K562 (cell line): ENCODE measurements around the gene CHD5. TPM values are rescaled to one million over a fixed set of nuclear protein-coding genes. Genes with fewer than 3 reads are reported as not detected.

ENCODE experiments used
- ATF6 ChIP-seq: sonication (generic); formaldehyde crosslinking; IDR thresholded peaks from 2 replicates; pipeline ENCODE4 v1.4.0; 2020; ENCODE audit warnings: mild to moderate bottlenecking, missing genetic modification reagents
- CEBPB ChIP-seq: fragments of 450-650 bp; IDR thresholded peaks from 2 replicates; pipeline ENCODE4 v1.6.1; 2016; ENCODE audit warnings: missing genetic modification characterization, missing compliant biosample characterization
- DMBX1 ChIP-seq: fragments of 250-450 bp; sonication (Bioruptor Pico); IDR thresholded peaks from 2 replicates; pipeline ENCODE4 v1.8.0; 2022; ENCODE audit warnings: inconsistent platforms, mild to moderate bottlenecking, moderate library complexity, borderline replicate concordance
- E4F1 ChIP-seq: fragments of 250-450 bp; sonication (Bioruptor Pico); IDR thresholded peaks from 2 replicates; pipeline ENCODE4 v1.5.0; 2021; ENCODE audit warnings: mild to moderate bottlenecking, borderline replicate concordance
- ETV1 ChIP-seq: fragments of 450-650 bp; conservative IDR thresholded peaks from 2 replicates; pipeline ENCODE4 v1.6.1; 2016; ENCODE audit warnings: missing genetic modification characterization, control low read depth, low read depth, missing compliant biosample characterization
- FOXK1 ChIP-seq: sonication (generic); formaldehyde crosslinking; IDR thresholded peaks from 2 replicates; pipeline ENCODE4 v1.8.0; 2022; ENCODE audit warnings: missing genetic modification reagents, mild to moderate bottlenecking, borderline replicate concordance
- KDM4B ChIP-seq, 2 experiments: fragments of 450-650 bp in 1 of 2; sonication (generic) in 1 of 2; IDR thresholded peaks; 2 replicates each; pipeline ENCODE4 v1.6.1; 2016 to 2017; ENCODE audit warnings: borderline replicate concordance in 2 of 2, antibody characterized with exemption in 1 of 2, low read depth in 1 of 2, mild to moderate bottlenecking in 1 of 2
- MCM5 ChIP-seq: fragments of 450-650 bp; IDR thresholded peaks from 2 replicates; pipeline ENCODE4 v1.6.1; 2016; ENCODE audit warnings: low read depth
- MTA2 ChIP-seq: fragments of 450-650 bp; IDR thresholded peaks from 2 replicates; pipeline ENCODE4 v1.6.1; 2016; ENCODE audit warnings: low read depth
- PHF8 ChIP-seq: fragments of 200-600 bp; sonication (generic); IDR thresholded peaks from 2 replicates; pipeline ENCODE4 v1.6.1; 2012; ENCODE audit warnings: mixed run types, mild to moderate bottlenecking, inconsistent platforms, low read length, moderate library complexity, borderline replicate concordance
- RBM39 ChIP-seq: fragments of 200-400 bp; formaldehyde crosslinking; optimal IDR thresholded peaks from 2 replicates; pipeline ENCODE3; 2018; ENCODE audit warnings: low read depth, low read length
- RFX5 ChIP-seq: IDR thresholded peaks from 2 replicates; pipeline ENCODE4 v1.6.1; 2011; ENCODE audit warnings: low read depth, mild to moderate bottlenecking, improper control_type of control experiment, low read length
- SAP30 ChIP-seq: fragments of 200-600 bp; sonication (generic); IDR thresholded peaks from 2 replicates; pipeline ENCODE4 v1.6.1; 2012; ENCODE audit warnings: borderline replicate concordance, low read depth, mild to moderate bottlenecking, moderate library complexity, low read length, control low read depth, inconsistent platforms; ENCODE audit not compliant: insufficient read depth, poor library complexity, severe bottlenecking
- ZC3H11A ChIP-seq: IDR thresholded peaks from 2 replicates; pipeline ENCODE4 v1.6.1; 2012; ENCODE audit warnings: low read depth, low read length, improper control_type of control experiment
- ZKSCAN3 ChIP-seq: fragments of 250-450 bp; sonication (Bioruptor Pico); IDR thresholded peaks from 2 replicates; pipeline ENCODE4 v1.4.0; 2020
- ZNF217 ChIP-seq: sonication (generic); formaldehyde crosslinking; IDR thresholded peaks from 2 replicates; pipeline ENCODE4 v1.8.0; 2022; ENCODE audit warnings: mild to moderate bottlenecking, missing genetic modification reagents
- ZNF384 ChIP-seq: IDR thresholded peaks from 2 replicates; pipeline ENCODE4 v1.6.1; 2012; ENCODE audit warnings: low read depth, low read length, improper control_type of control experiment
- ZNF696 ChIP-seq: fragments of 250-450 bp; sonication (Bioruptor Pico); conservative IDR thresholded peaks from 2 replicates; pipeline ENCODE4 v1.4.0; 2020; ENCODE audit warnings: mild to moderate bottlenecking, moderate library complexity
- polyA plus RNA-seq, 8 experiments: library from polyadenylated mRNA; depleted of rRNA in 4 of 8; stranded (reverse) in 5 of 8; unstranded in 3 of 8; fragments of >200 nt; fragmentation: Nextera tagmentation in 2 of 8; fragmentation: Illumina TruSeq in 1 of 8; extraction: Ambion mirVana in 2 of 8; extraction: Trizol in 1 of 8; gene quantifications; 2 replicates each; pipeline versions ENCODE4 v1.2.1 to v1.2.3, GENCODE V29; 2011 to 2014; ENCODE audit warnings: inconsistent platforms in 1 of 8, missing spikeins in 1 of 8
- total RNA-seq, 7 experiments: library from RNA; depleted of rRNA in 6 of 7; stranded (reverse); fragments of >200 nt in 6 of 7; fragmentation: Illumina TruSeq in 2 of 7; extraction: Trizol in 2 of 7; gene quantifications; 2 replicates each; pipeline versions ENCODE4 v1.2.1 to v1.2.3, GENCODE V29; 2011 to 2021; ENCODE audit warnings: low replicate concordance in 1 of 7
- TF ChIP-seq, protein P1 (sequence below): fragments of 250-450 bp; sonication (Bioruptor Pico); IDR thresholded peaks from 2 replicates; pipeline ENCODE4 v1.5.0; 2020; ENCODE audit warnings: mild to moderate bottlenecking
- TF ChIP-seq, protein P2 (sequence below): sonication (generic); formaldehyde crosslinking; IDR thresholded peaks from 2 replicates; pipeline ENCODE4 v1.8.0; 2022; ENCODE audit warnings: missing genetic modification reagents, mild to moderate bottlenecking, borderline replicate concordance
- TF ChIP-seq, protein P3 (sequence below): sonication (generic); formaldehyde crosslinking; IDR thresholded peaks from 2 replicates; pipeline ENCODE4 v1.8.0; 2022; ENCODE audit warnings: mild to moderate bottlenecking, missing genetic modification reagents

The CHD5 gene
- total and polyA plus RNA-seq, 9 of the 15 experiments (the other 6 are each of a cell fraction or from before 2014, with no cell fraction given), result 0.03 to 0.52 (median 0.11) TPM; not detected in 2

- TF ChIP-seq, protein P1, sequence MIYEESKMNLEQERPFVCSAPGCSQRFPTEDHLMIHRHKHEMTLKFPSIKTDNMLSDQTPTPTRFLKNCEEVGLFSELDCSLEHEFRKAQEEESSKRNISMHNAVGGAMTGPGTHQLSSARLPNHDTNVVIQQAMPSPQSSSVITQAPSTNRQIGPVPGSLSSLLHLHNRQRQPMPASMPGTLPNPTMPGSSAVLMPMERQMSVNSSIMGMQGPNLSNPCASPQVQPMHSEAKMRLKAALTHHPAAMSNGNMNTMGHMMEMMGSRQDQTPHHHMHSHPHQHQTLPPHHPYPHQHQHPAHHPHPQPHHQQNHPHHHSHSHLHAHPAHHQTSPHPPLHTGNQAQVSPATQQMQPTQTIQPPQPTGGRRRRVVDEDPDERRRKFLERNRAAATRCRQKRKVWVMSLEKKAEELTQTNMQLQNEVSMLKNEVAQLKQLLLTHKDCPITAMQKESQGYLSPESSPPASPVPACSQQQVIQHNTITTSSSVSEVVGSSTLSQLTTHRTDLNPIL (CRISPR knock-in tag), result no peak
- TF ChIP-seq MCM5 (no peak), E4F1 (CRISPR knock-in tag) (no peak), ATF6 (CRISPR knock-in tag) (no peak), KDM4B (IDR thresholded peaks at IDR 0.05; ENCODE audit: borderline replicate concordance in 2 of 2, low read depth in 1 of 2) (no peak), RFX5 (no peak), ZNF696 (no peak), MTA2 (no peak), RBM39 (no peak), ZKSCAN3 (CRISPR knock-in tag) (no peak), ZC3H11A (no peak), ETV1 (0 out of 2 replicates have a peak, but pooled peaks have one; percentile 50), ZNF384 (no peak), PHF8 (no peak), CEBPB (tag) (no peak), FOXK1 (CRISPR knock-in tag) (no peak), SAP30 (no peak), ZNF217 (no peak), DMBX1 (CRISPR knock-in tag) (no peak)
- TF ChIP-seq, protein P2, sequence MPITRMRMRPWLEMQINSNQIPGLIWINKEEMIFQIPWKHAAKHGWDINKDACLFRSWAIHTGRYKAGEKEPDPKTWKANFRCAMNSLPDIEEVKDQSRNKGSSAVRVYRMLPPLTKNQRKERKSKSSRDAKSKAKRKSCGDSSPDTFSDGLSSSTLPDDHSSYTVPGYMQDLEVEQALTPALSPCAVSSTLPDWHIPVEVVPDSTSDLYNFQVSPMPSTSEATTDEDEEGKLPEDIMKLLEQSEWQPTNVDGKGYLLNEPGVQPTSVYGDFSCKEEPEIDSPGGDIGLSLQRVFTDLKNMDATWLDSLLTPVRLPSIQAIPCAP (CRISPR knock-in tag), result no peak
- TF ChIP-seq, protein P3, sequence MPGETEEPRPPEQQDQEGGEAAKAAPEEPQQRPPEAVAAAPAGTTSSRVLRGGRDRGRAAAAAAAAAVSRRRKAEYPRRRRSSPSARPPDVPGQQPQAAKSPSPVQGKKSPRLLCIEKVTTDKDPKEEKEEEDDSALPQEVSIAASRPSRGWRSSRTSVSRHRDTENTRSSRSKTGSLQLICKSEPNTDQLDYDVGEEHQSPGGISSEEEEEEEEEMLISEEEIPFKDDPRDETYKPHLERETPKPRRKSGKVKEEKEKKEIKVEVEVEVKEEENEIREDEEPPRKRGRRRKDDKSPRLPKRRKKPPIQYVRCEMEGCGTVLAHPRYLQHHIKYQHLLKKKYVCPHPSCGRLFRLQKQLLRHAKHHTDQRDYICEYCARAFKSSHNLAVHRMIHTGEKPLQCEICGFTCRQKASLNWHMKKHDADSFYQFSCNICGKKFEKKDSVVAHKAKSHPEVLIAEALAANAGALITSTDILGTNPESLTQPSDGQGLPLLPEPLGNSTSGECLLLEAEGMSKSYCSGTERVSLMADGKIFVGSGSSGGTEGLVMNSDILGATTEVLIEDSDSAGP (CRISPR knock-in tag), result no peak
Observed at GRCh38 chr1:6183520-6183989, 3.4 kb upstream of the CHD5 start (continued).
